Stimulated activated CD4-positive, alpha-beta T cell treated with anti-CD3 and anti-CD28 coated beads, Interleukin-15, amount 100 ng/mL, for 24 hours (primary cell): ENCODE results near the gene LCMT1.
A peak's percentile ranks its signal among the peaks of the same experiment; 100 is the strongest.
"Not testable (repeated sequence)": the region's sequence is repeated elsewhere in the genome, so short reads cannot be mapped to it uniquely, and the experiment has no call there.

Experiments used
- DNase-seq: peaks from one replicate; pipeline ENCODE4 v3.0.0-alpha.2; 2020

Gene LCMT1

GRCh38 chr16:25111403-25112166, at the start of gene LCMT1:
Gene LCMT1 (plus strand): TSS chr16:25111742. CDS start chr16:25111884, 142 bp downstream.
- DNase-seq = peak; percentile 94

- DNase-seq = peak; percentile 44
Measured at GRCh38 chr16:25063102-25063501, 48.4 kb upstream of the LCMT1 start.

- no peak for DNase-seq
Measured at GRCh38 chr16:25063865-25064264, 47.7 kb upstream of the LCMT1 start.

DNA sequence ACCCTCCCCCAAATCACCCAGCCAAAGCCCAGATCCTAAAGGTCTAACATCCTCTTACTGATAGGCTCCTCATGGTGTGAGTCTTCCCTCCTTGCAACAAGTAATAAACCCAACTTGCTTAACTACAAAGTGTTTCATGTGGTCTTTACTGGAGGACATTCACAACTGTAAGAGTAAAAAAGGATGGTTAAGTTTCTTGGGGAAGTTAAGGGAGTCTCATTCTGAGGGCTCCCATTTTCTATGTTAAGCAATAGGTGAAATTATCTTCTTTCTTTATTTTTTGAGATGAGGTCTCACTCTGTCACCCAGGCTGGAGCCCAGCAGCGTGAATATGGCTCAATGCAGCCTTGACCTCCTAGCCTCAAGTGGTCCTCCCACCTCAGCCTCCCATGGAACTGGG, 47.3 kb upstream of the LCMT1 start:
- DNase-seq = not testable (repeated sequence)

DNA sequence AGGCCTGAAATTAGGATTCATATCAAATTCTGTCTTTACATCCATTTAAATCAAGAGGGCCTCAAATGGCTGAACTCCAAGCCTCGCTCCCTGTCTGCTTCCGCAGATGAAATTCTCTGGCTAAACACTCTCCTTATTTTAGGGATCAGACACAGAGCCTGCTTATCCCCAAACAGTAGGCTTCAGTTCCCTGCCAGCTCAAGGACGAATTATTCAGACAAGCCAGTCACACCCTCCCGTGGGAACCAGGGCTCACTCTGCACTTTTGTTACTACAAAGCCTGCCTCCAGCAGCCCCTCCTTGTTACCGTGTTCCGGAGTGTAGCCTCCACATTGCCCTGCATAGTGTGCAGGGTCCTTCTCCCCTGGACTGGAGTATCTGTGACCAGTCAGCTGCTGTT, 46.6 kb upstream of the LCMT1 start:
- no peak for DNase-seq

GRCh38 chr16:25065899-25066298, 45.6 kb upstream of the LCMT1 start:
- DNase-seq = no peak

GRCh38 chr16:25066426-25066746, 45.2 kb upstream of the LCMT1 start:
- no peak for DNase-seq

DNA sequence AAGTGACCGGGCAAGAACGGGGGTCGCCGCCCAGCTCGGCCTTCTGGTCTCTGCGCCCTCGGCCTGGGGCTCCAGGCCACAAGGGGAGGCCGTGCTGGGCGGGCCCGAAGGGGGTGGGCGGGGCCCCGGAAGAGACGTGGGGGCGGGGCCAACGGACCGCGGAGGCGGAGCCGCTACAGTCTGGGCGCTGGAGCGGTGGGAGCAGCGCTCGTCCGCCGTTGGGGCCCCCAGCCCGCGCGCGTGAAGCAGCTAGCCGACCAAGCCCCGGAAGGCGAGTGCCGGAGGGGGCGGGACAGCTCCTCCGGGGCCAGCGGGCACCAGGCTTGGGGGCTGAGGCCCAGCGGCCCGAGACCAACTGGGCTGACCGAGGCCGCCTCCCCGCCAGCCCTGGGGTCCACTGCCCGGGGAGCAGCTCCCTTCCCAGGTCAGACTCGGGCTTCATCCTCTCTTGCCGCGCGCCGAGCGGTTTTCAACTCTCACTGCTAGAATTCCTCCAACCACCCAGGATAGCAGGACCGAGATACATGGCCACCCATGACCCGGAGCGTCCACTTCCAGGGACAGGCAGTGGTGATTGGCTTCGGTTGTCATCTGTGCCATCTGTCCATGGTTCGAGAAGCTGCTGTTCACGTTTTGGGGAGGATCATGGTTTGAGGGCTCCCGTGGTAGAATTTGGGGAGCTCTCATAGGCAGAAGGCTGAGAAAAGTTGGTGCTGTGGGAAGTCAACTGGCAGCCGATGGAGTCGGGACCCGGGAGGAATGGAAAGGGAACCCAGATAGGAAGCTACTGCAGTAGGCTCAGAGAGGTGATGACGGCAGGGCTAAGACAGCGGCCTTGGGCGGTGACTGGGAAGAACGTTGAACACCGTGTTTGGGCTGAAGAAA, 44.6 kb upstream of the LCMT1 start:
- peak; percentile 89 for DNase-seq

DNA sequence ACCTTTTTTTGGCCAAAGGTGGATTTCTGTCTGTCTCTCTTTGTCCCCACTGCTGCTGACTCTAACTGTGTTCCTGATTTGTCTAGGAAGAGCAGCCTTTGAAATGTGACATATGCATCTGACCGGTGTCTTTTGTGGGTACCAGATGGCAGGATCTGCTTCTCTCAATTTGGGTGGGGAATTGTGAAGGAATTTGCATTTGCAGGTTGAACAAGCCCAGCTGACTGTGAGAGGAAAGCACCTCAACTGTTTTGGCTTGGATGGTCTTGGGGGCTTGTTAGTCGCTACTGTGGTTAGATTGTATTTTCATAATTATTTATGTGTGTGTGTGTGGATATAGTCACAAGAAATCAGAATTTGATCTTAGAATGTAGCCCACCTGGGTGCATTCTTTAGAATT, 37.7 kb upstream of the LCMT1 start:
- no peak for DNase-seq

DNA sequence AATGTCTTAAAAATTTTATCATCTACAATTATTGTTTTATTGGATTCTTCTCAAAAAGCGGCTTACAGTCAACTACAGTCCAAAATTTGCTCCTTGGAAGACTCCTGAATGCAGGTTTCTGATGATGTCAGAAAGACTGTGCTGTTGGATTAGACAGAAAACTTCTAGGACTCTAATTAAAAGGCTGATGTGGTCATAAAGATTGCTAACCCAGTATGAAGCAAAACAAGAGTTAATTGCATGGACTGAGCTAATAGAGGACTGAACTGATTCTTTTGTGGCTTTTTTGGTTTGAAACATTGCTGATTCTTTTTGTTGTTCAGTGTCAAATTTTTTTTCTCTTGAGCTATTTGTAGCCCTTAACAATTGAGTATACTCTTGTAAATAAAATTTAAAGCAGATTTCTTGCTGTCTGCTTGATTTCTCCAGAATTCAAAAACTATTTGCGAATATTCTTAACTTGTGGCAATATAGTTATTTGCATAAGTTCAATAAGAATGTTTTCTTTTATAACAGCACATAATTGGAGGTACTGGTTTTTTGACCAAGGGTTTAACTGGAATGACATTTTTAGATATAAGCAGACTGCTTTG, 33.1 kb upstream of the LCMT1 start:
- no peak for DNase-seq

DNA sequence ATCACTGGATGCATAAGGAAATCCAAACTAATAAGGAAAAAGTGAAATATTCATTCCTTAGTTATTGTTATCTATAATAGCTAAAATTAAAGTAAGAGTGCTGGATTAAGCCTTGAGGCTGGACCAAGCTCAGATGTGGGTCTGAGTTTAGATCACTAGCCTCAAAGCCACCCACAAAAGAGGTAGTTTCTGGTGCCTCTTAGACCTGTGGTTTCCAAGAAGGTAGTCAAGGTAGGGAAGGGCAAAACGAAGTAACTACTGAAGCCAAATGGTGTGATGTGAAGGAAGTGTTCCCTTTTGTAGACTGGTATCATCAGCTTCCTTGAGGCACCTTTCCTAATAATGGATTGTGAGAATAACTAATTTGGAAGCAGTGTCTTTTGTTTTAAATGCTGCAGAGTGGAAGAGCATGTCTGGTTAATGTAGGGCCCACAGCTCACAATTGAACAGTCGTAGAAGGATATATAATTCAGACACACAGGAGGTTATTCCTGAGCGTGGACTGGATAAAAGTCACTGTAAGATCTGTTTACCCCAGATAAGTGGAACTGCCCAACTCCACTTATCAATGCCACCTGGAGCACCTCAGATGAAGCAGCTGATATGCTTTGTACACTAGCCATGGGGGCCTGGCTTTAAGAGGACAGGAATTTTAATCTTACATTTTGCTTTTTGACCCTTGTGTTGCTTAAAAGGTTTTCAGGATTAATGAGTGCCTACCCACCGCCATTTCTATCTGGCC, 31.7 kb upstream of the LCMT1 start:
- DNase-seq = no peak

DNA sequence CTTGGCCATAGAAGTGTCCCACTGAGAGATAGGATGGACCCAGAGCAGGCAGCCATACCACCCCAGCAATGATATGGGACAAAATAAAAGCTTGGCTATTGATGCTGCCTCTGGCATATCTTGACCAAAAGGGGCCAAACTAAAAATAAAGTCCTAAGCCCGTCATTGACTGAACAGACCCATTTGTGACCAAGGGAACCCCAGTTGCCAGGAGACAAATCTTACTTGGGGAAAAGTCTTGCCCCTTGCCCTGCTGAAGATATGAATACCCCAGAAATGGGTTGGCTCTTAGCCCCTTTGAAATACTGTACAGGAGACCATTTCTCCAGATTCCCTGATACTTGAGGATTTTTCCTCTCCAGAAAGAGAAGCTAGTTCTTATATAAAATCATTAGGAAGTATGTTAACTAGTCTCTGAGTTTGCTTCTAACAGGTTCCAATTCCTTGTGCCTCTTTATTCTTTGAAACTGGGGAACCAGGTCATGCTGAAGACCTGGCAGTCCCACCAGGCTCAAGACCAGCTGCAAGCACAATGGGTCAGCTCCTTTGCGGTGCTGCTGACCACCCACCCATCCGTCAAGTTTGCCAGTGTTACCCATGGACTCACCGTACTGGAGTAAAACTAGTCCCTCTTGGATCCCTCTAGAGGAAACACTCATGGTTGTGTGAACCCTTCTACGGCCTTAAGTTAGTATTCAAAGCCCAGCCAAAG, 31.0 kb upstream of the LCMT1 start:
- DNase-seq = no peak

- DNase-seq = no peak
Measured at GRCh38 chr16:25081702-25082101, 29.8 kb upstream of the LCMT1 start.

DNA sequence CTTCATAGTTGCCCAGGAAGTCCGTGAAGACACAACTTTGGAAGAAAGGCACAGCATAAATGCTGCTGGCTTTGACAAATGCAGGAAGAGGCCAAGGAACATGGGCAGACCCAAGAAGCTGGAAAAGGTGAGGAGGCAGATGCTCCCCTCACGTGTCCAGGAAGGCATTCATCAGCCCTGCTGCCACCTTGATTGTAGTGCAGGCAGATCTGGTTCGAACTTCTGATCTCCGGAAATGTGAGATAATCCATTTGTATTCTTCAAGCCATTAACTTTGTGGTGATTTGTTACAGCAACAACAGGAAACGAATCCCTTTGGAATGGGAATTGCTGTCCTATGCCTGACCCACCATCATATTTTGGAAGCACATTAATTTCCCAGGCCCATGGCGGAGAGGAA, 28.5 kb upstream of the LCMT1 start:
- DNase-seq = no peak

DNA sequence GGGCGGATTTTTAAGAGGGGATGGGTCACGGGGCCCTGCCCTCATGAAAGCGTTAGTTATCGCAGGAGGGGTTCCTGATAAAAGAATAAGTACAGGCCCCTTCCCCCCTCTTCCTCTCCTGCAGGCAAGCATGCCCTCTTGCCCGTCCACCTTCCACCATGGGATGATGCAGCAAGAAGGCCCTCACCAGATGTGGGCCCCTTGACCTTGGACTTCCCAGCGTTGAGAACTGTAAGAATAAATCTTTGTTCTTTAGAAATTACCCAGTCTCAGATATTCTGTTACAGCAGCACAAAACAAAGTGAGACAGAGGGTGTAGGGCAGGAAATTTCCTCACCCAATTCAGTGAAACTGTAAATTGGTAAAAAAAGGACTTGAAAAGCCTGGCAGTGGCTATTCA, 27.8 kb upstream of the LCMT1 start:
- no peak for DNase-seq

DNA sequence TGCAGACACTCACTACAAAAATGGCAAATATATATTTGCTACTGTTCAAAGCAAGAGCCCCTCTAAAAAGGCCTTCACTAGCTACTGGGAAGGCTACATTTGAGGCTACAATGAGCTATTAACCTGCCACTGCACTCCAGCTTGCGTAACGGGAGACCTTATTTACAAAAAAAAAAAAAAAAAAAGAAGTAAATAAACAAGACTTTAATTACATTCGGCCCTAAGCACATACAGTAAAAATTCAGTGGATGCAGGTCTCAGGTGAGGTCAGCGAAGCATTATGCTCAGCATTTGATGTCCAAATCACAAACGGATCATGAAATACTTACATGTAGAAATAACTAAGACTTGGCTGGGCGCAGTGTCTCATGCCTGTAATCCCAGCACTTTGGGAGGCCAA, 26.7 kb upstream of the LCMT1 start:
- DNase-seq = no peak

DNA sequence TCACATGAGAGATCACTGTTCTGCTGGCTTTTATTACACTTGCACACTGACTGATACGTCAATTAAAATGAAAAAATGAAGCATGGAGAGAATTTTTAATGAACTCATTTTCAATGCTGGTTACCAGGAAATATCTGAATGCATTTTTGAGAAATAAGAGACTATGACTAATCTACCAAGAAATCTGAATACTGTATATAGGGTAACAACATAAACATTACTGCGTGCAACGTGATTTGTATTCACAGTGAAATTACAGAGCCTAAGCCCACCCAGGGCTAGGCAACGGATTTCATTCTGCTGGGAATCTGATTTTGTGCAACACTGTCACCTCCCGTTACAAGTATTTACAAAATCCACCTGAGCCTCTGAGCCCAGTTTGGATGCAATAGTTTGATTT, 23.8 kb upstream of the LCMT1 start:
- DNase-seq = no peak

GRCh38 chr16:25089351-25089750, 22.2 kb upstream of the LCMT1 start:
- DNase-seq = no peak

DNA sequence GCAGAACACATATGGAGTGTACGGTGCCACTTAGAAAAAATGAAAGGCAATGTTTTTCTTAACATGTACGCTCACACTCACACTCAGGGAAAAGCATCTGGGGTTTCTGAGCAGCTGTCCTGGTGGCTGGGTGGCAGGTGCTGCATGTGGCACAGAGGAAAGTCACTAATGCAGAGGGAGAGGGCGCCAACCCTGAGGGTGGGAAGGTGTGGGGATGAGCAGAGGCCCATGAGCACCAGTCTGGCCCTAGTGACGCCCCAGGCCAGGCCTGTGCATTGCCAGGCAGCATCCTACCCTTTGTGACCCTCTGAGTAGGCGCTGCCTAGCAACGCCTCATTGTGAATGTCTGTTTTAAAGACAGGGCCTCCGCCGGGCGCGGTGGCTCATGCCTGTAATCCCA, 19.1 kb upstream of the LCMT1 start:
- DNase-seq = no peak

GRCh38 chr16:25093208-25094061, 18.1 kb upstream of the LCMT1 start:
- DNase-seq = peak; percentile 30

- DNase-seq = no peak
Measured at GRCh38 chr16:25094596-25094995, 16.9 kb upstream of the LCMT1 start.

DNA sequence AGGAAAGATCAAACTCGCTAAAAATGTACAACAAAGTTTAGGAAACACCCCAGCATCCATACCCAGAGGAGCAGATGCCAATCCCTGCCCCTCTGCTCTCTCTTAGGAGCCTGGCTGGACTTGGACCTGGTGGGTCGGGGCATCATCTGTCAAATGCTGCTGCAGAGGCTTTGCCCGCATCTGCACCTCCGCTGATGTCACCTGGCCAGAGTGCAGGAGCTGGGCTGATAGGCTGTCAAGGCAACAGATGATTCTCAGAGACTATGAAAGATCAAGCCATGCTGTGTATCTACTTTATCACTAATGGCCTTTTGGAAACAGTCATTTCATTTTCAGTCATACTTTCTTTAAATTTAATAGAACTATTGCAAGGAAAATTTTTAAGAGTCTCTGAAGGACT, 15.9 kb upstream of the LCMT1 start:
- no peak for DNase-seq
